Mesothelial cell of epicardium (in vitro differentiated cells): Measurements from ENCODE around the gene PPP1R1B. TPM values are rescaled to one million over a fixed set of nuclear protein-coding genes. Genes with fewer than 3 reads are reported as not detected.

ENCODE experiments used
- DNase-seq, 2 experiments: peaks; one replicate each; pipeline ENCODE4 v3.0.0; 2021; ENCODE audit warnings: low spot score in 2 of 2; ENCODE audit not compliant: unreplicated experiment in 2 of 2
- H3K27ac Mint-ChIP-seq: 2 replicates; pipeline ENCODE4 v1.8.0; 2021; ENCODE audit warnings: mixed read lengths
- H3K27me3 Mint-ChIP-seq: 2 replicates; pipeline ENCODE4 v1.8.0; 2021; ENCODE audit warnings: low read depth, mixed read lengths
- H3K36me3 Mint-ChIP-seq: 2 replicates; pipeline ENCODE4 v1.8.0; 2021; ENCODE audit warnings: mixed read lengths
- H3K4me1 Mint-ChIP-seq: 2 replicates; pipeline ENCODE4 v1.8.0; 2021; ENCODE audit warnings: mixed read lengths
- H3K4me3 Mint-ChIP-seq: 2 replicates; pipeline ENCODE4 v1.8.0; 2021; ENCODE audit warnings: mild to moderate bottlenecking, moderate library complexity, mixed read lengths
- H3K9me3 Mint-ChIP-seq: 2 replicates; pipeline ENCODE4 v1.8.0; 2021; ENCODE audit warnings: mixed read lengths
- CTCF ChIP-seq: fragments of 200-600 bp; sonication (generic); IDR thresholded peaks from one replicate; pipeline ENCODE4 v1.5.0; 2021; ENCODE audit warnings: antibody characterized with exemption; ENCODE audit not compliant: unreplicated experiment
- total RNA-seq: library from RNA; stranded (reverse); gene quantifications from 3 replicates; pipeline ENCODE4 v1.2.1, GENCODE V29; 2021

Gene PPP1R1B
- total RNA-seq, 1 donor from 2014 or later: 0.58 TPM

DNA sequence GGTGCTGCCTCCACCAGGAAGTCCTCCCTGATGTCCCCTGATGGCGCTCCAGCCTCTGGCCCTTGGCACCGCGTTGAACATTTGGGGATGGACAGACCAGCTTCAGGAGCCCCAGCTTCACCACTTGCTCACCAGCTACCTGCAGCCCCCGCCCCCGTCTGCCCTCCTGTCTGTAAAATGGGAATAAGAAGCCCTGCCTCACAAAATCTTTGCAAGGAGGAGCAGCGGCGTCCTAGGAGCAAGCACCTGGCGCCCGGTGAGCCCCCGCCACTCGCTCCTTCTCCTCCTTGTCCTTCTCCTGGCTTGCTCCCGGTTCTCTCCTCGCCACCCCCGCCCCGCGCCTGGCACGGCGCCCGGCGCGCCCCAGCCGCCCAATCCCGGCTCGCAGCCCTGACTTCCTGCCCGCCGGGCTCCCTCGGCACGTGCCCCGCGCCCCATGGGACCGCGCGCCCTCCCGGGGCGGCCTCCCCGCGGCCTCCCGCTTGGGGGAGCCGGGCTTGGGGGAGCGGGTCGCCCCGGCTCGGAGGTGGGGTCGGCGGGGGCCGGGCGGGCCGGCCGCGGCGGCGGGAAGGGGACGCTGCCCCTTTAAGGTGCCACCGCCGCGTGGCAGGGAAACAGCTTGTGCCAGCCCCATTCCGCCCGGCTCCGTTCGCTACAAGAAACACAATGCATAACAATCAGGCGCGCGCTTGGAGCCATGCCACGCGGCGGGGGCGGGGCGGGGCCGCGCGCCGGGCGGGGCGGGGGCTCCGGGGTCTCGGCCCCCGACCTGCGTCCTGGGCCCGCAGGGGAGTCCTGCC is 9.1 kb upstream of the PPP1R1B start:
- Mint-ChIP-seq H3K4me1 (peaks cover 2% of the 10 kb centered on the region), H3K36me3 (no peaks in the 10 kb centered on the region), H3K27ac (no peak overlapping the region), H3K27me3 (peaks cover 89% of the 10 kb centered on the region), H3K4me3 (peak overlapping the region; percentile 72), H3K9me3 (no peaks in the 10 kb centered on the region)
- TF ChIP-seq CTCF: no peak
- peak in 1 of 2 experiments; percentile 61 for DNase-seq

GRCh38 chr17:39618246-39618913 is 8.4 kb upstream of the PPP1R1B start:
- no peak for DNase-seq
- no peaks in the 10 kb centered on the region for H3K36me3 Mint-ChIP-seq
- TF ChIP-seq CTCF: no peak
- H3K4me3 Mint-ChIP-seq: peak overlapping the region; percentile 72
- peaks cover 2% of the 10 kb centered on the region for H3K4me1 Mint-ChIP-seq
- H3K9me3 Mint-ChIP-seq: no peaks in the 10 kb centered on the region
- H3K27me3 Mint-ChIP-seq: peaks cover 83% of the 10 kb centered on the region
- no peak overlapping the region for H3K27ac Mint-ChIP-seq

- Mint-ChIP-seq H3K36me3 (no peaks in the 10 kb centered on the region), H3K9me3 (no peaks in the 10 kb centered on the region), H3K4me3 (no peak overlapping the region), H3K27ac (no peak overlapping the region), H3K4me1 (peaks cover 2% of the 10 kb centered on the region), H3K27me3 (peaks cover 83% of the 10 kb centered on the region)
- TF ChIP-seq CTCF: no peak
- DNase-seq: no peak
Observed at GRCh38 chr17:39618956-39619785, 7.6 kb upstream of the PPP1R1B start.

- Mint-ChIP-seq H3K4me1 (peaks cover 2% of the 10 kb centered on the region), H3K36me3 (no peaks in the 10 kb centered on the region), H3K27me3 (peaks cover 82% of the 10 kb centered on the region), H3K9me3 (no peaks in the 10 kb centered on the region), H3K4me3 (no peak overlapping the region), H3K27ac (no peak overlapping the region)
- TF ChIP-seq CTCF: no peak
- DNase-seq: no peak
Observed at GRCh38 chr17:39619786-39620101, 7.0 kb upstream of the PPP1R1B start.

DNA sequence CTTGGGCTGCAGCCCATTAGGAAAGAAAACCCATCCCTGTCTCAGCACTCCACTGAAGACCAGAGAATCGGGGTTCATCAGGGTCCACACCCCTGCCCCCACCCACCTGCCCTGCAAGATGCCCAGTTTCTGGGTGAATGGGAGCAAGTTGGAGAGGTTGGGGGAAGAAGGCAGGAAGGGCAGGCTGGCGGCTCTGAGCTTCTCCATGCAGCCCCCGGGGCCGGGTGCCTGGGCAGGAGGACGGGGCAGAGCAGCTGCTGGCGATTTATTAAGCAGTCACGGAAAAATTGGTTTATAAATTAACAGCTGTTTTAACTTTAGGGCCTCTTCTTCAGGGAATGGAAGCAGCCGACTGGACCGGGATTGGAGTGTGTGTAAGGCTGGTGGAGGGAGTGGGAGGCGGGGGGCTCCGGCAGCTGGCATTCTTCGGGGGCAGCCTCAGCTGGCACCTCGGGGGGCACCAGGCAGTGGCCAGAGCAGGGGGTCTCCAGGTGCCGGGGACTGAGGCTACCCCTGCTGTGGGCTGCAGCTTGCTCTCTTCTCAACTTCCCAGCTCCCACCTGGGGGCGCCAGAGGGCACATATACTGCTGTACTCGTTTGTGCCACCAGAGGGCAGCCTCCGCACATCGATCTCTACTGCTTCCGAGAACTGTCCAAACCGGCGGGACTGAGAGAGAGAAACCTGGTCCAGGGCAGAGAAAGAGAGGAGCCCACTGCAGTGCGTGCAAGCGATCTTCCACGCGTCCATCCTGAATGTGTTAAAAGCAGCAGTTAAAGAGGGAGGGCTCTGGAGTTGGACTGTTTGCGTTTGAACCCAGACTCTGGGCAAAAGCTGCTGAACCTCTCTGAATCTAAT is 5.0 kb upstream of the PPP1R1B start:
- peaks cover 13% of the 10 kb centered on the region for H3K4me1 Mint-ChIP-seq
- no peak overlapping the region for H3K4me3 Mint-ChIP-seq
- H3K9me3 Mint-ChIP-seq: no peaks in the 10 kb centered on the region
- peak; percentile 100 for TF ChIP-seq CTCF
- no peak overlapping the region for H3K27ac Mint-ChIP-seq
- H3K36me3 Mint-ChIP-seq: no peaks in the 10 kb centered on the region
- peak; percentile 80 to 99 for DNase-seq
- H3K27me3 Mint-ChIP-seq: peaks cover 82% of the 10 kb centered on the region
